Neural cell (in vitro differentiated cells): ENCODE measurements around the gene PTH1R.

Source experiments
- CTCF ChIP-seq: fragments of 450-650 bp; IDR thresholded peaks from 2 replicates; pipeline ENCODE4 v1.5.1; 2014; ENCODE audit warnings: antibody characterized with exemption, mild to moderate bottlenecking, moderate library complexity; ENCODE audit not compliant: poor library complexity, severe bottlenecking
- EZH2 ChIP-seq: fragments of 200-600, 300-800 bp; shearing (Covaris generic), sonication (generic); IDR thresholded peaks from 2 replicates; pipeline ENCODE4 v1.6.1; 2014; ENCODE audit warnings: antibody characterized with exemption, low read length, borderline replicate concordance, mild to moderate bottlenecking; ENCODE audit not compliant: insufficient read depth, poor library complexity, severe bottlenecking
- POLR2AphosphoS5 ChIP-seq: IDR thresholded peaks from 2 replicates; pipeline ENCODE4 v1.6.1; 2012
- RAD21 ChIP-seq: fragments of 450-650 bp; conservative IDR thresholded peaks from 2 replicates; pipeline ENCODE4 v1.6.1; 2014; ENCODE audit warnings: antibody characterized with exemption, mild to moderate bottlenecking, moderate library complexity
- REST ChIP-seq: IDR thresholded peaks from 2 replicates; pipeline ENCODE4 v1.6.1; 2012; ENCODE audit warnings: borderline replicate concordance
- SMC3 ChIP-seq: fragments of 450-650 bp; conservative IDR thresholded peaks from 2 replicates; pipeline ENCODE4 v1.6.1; 2014; ENCODE audit warnings: antibody characterized with exemption, mild to moderate bottlenecking, moderate library complexity; ENCODE audit not compliant: poor library complexity
- TAF1 ChIP-seq: IDR thresholded peaks from 2 replicates; pipeline ENCODE4 v1.6.1; 2012; ENCODE audit warnings: low read depth

- TF ChIP-seq CTCF: no peak
- TF ChIP-seq REST: no peak
- no peak for TF ChIP-seq SMC3
- TF ChIP-seq RAD21: no peak
- no peak for TF ChIP-seq TAF1
- no peak for TF ChIP-seq POLR2AphosphoS5
- no peak for TF ChIP-seq EZH2
These were observed 66.7 kb downstream of the PTH1R start for GRCh38 chr3:46944191-46944590.
